HepG2 (cell line): Measurements from ENCODE around the gene FBXL20. TPM values are rescaled to one million over a fixed set of nuclear protein-coding genes. Genes with fewer than 3 reads are reported as not detected.

Source experiments
- ATAC-seq: fragments of 200-7000 bp; cut with Tn5 transposase; 3 replicates; pipeline ENCODE4 v1.9.1; 2020; ENCODE audit warnings: mild to moderate bottlenecking, moderate library complexity
- BruUV-seq: library from RNA; stranded (reverse); fragments of 400-500 nt; replicated peaks from 2 replicates; lab custom pipeline; 2021; lab: Mats Ljungman, UMichigan
- CTCF ChIA-PET: fragments of 300-600 bp; formaldehyde crosslinking; extraction: SDS; loops from one replicate; lab custom pipeline; 2021; ENCODE audit warnings: low total read pairs, inconsistent platforms, low intra/inter-chr PET ratio; lab: Yijun Ruan, JAX
- POLR2A ChIA-PET: fragments of 350-600 bp; sonication (Branson Sonifier 250); formaldehyde crosslinking; loops from one replicate; lab custom pipeline; 2020; ENCODE audit warnings: antibody characterized with exemption, inconsistent platforms; lab: Yijun Ruan, JAX
- DNase-seq: peaks from one replicate; pipeline ENCODE4 v3.0.0-alpha.2; 2015; ENCODE audit warnings: low spot score
- FAIRE-seq: peaks from 3 replicates; lab custom pipeline; 2011; peaks lifted over from hg19 to GRCh38; lab: Jason Lieb, UNC
- H2AFZ ChIP-seq: one replicate; pipeline ENCODE4 v1.6.1; 2011; ENCODE audit warnings: low read length, inconsistent platforms
- H3K27ac ChIP-seq: fragments of 300-600 bp; 3 replicates; pipeline ENCODE4 v1.8.0; 2011; ENCODE audit warnings: mixed run types, mild to moderate bottlenecking, mixed read lengths, low read length, inconsistent platforms; ENCODE audit not compliant: insufficient read depth; ENCODE audit errors: extremely low read length
- H3K27me3 ChIP-seq, 2 experiments: fragments of 200-600 bp in 1 of 2; 2 replicates in 1 of 2; 3 replicates in 1 of 2; pipeline versions ENCODE4 v1.6.0 to v1.8.0; 2011; ENCODE audit warnings: low read length in 2 of 2, mild to moderate bottlenecking in 2 of 2, moderate library complexity in 2 of 2, inconsistent platforms in 1 of 2; ENCODE audit not compliant: insufficient read depth in 2 of 2, control insufficient read depth in 1 of 2
- H3K36me3 ChIP-seq, 2 experiments: fragments of 200-600 bp in 1 of 2; replicated peaks in 1 of 2; 2 replicates in 1 of 2; 3 replicates in 1 of 2; pipeline versions ENCODE4 v1.5.1 to v1.8.0; 2011; ENCODE audit warnings: low read length in 2 of 2, inconsistent platforms in 1 of 2; ENCODE audit not compliant: insufficient read depth in 2 of 2, control insufficient read depth in 1 of 2
- H3K4me1 ChIP-seq: 2 replicates; pipeline ENCODE4 v1.5.1; 2012; ENCODE audit warnings: low read length, inconsistent platforms; ENCODE audit not compliant: insufficient read depth
- H3K4me2 ChIP-seq: 2 replicates; pipeline ENCODE4 v1.6.0; 2011; ENCODE audit warnings: low read depth, low read length, inconsistent platforms
- H3K4me3 ChIP-seq, 3 experiments: fragments of 200-600 bp in 1 of 3; sonication (generic), shearing (Covaris generic) in 1 of 3; replicated peaks in 1 of 3; 2 replicates each; pipeline ENCODE4 v1.5.1; 2011 to 2016; ENCODE audit warnings: low read length in 3 of 3, inconsistent platforms in 2 of 3, low read depth in 2 of 3, mild to moderate bottlenecking in 2 of 3, control low read depth in 1 of 3, mixed read lengths in 1 of 3; ENCODE audit not compliant: insufficient read depth in 1 of 3
- H3K79me2 ChIP-seq: one replicate; pipeline ENCODE4 v1.6.1; 2011; ENCODE audit warnings: low read length, inconsistent platforms; ENCODE audit not compliant: insufficient read depth
- H3K9ac ChIP-seq: 2 replicates; pipeline ENCODE4 v1.6.0; 2011; ENCODE audit warnings: mild to moderate bottlenecking, low read depth, low read length, inconsistent platforms; ENCODE audit not compliant: insufficient read depth
- H3K9me3 ChIP-seq: 2 replicates; pipeline ENCODE4 v1.5.1; 2012; ENCODE audit warnings: mild to moderate bottlenecking, low read length
- H4K20me1 ChIP-seq: 2 replicates; pipeline ENCODE4 v1.6.0; 2011; ENCODE audit warnings: inconsistent platforms, mild to moderate bottlenecking, low read length, moderate library complexity; ENCODE audit not compliant: insufficient read depth
- ETV6 ChIP-seq: sonication (generic); formaldehyde crosslinking; conservative IDR thresholded peaks from 2 replicates; pipeline ENCODE4 v1.4.0; 2020; ENCODE audit warnings: missing genetic modification reagents
- GATAD2A ChIP-seq: IDR thresholded peaks from 2 replicates; pipeline ENCODE4 v1.6.1; 2016
- HOXA7 ChIP-seq: sonication (generic); formaldehyde crosslinking; IDR thresholded peaks from 2 replicates; pipeline ENCODE4 v1.8.1; 2022; ENCODE audit warnings: mild to moderate bottlenecking, missing genetic modification reagents, moderate library complexity
- IRX3 ChIP-seq: sonication (generic); formaldehyde crosslinking; IDR thresholded peaks from 2 replicates; pipeline ENCODE4 v1.8.1; 2023; ENCODE audit warnings: mild to moderate bottlenecking, low read depth, missing genetic modification reagents, borderline replicate concordance
- MXD3 ChIP-seq: IDR thresholded peaks from 2 replicates; pipeline ENCODE4 v1.6.1; 2016; ENCODE audit warnings: mild to moderate bottlenecking, missing biosample characterization, missing genetic modification reagents
- TARDBP ChIP-seq: sonication (generic); formaldehyde crosslinking; IDR thresholded peaks from 2 replicates; pipeline ENCODE4 v1.8.0; 2022; ENCODE audit warnings: mild to moderate bottlenecking, missing genetic modification reagents
- TGIF2 ChIP-seq: IDR thresholded peaks from 2 replicates; pipeline ENCODE4 v1.6.1; 2016; ENCODE audit warnings: control low read depth, missing compliant biosample characterization
- ZBTB10 ChIP-seq: sonication (generic); formaldehyde crosslinking; IDR thresholded peaks from 2 replicates; pipeline ENCODE4 v1.4.0; 2020; ENCODE audit warnings: missing genetic modification reagents, borderline replicate concordance
- ZNF331 ChIP-seq: sonication (generic); formaldehyde crosslinking; IDR thresholded peaks from 2 replicates; pipeline ENCODE4 v1.4.0; 2020; ENCODE audit warnings: missing genetic modification reagents
- ZNF746 ChIP-seq: sonication (generic); formaldehyde crosslinking; IDR thresholded peaks from 2 replicates; pipeline ENCODE4 v1.8.0; 2022; ENCODE audit warnings: mild to moderate bottlenecking, missing genetic modification reagents
- WGBS: methylation state at CpG from one replicate; pipeline ENCODE4 v1.1.6; 2017; ENCODE audit warnings: low lambda C conversion rate; 5-methylcytosine and 5-hydroxymethylcytosine counted together
- in situ Hi-C: cut with HindIII; loops from 2 replicates; pipeline ENCODE4 v1.10.0; 2017; ENCODE audit warnings: low pct_unique_long_range_greater_than_20kb; ENCODE audit not compliant: extremely low pct_ligation_motif_present
- intact Hi-C: fragments of 100-400 bp; cut with micrococcal nuclease; formaldehyde crosslinking; loops from one replicate; pipeline ENCODE4 v1.10.0; 2022; ENCODE audit not compliant: unreplicated experiment
- polyA plus RNA-seq, 8 experiments: library from polyadenylated mRNA; depleted of rRNA in 3 of 8; stranded (reverse) in 7 of 8; unstranded in 1 of 8; fragments of >200 nt; fragmentation: Illumina TruSeq in 4 of 8; extraction: Trizol in 4 of 8; gene quantifications; 2 replicates each; pipeline versions ENCODE4 v1.2.1 to v1.2.3, GENCODE V29; 2011 to 2016; ENCODE audit warnings: low read depth in 4 of 8, missing spikeins in 1 of 8, mixed read lengths in 1 of 8; ENCODE audit not compliant: insufficient read depth in 1 of 8
- total RNA-seq, 5 experiments: library from RNA; depleted of rRNA; stranded (reverse); fragments of >200 nt; fragmentation: Illumina TruSeq; extraction: Trizol; gene quantifications; 2 replicates each; pipeline ENCODE4 v1.2.3, GENCODE V29; 2016; ENCODE audit warnings: low read depth in 1 of 5

FBXL20 gene
- total and polyA plus RNA-seq, 2 of the 13 experiments (the other 11 are each of a cell fraction or from before 2014, with no cell fraction given) = 10.2 to 10.3 TPM

GRCh38 chr17:39210093-39210434 is 191.4 kb downstream of the FBXL20 start:
- CTCF ChIA-PET = no interaction called here
- peaks cover 13 to 64% of the 10 kb centered on the region in 2 experiments; a peak in 4 of 5 replicates for H3K27me3 ChIP-seq
- in situ Hi-C loops (no loop called here), intact Hi-C loops (no loop called here)
- 35% methylated on average over 4 of the region's 22 CpGs for WGBS
- H3K4me2 ChIP-seq = no peak overlapping the region
- H3K9me3 ChIP-seq = no peaks in the 10 kb centered on the region
- H4K20me1 ChIP-seq = no peaks in the 10 kb centered on the region; the same call in 1 of the 2 replicates
- no peak for TF ChIP-seq GATAD2A (CRISPR knock-in tag)
- no peak for TF ChIP-seq ZBTB10
- no peak for TF ChIP-seq TGIF2 (CRISPR knock-in tag)
- no peak for TF ChIP-seq MXD3 (CRISPR knock-in tag)
- no peak for TF ChIP-seq TARDBP
- no peak for TF ChIP-seq IRX3 (CRISPR knock-in tag)
- no peak for TF ChIP-seq ETV6 (CRISPR knock-in tag)
- TF ChIP-seq ZNF746 (CRISPR knock-in tag) = no peak
- TF ChIP-seq HOXA7 (CRISPR knock-in tag) = no peak
- TF ChIP-seq ZNF331 (CRISPR knock-in tag) = no peak
- no peak overlapping the region for H3K9ac ChIP-seq
- DNase-seq (no peak), FAIRE-seq (no peak), ATAC-seq (no peak)
- POLR2A ChIA-PET = interaction anchor here (3.0 kb wide), 1 partner anchor 10 kb away, joined by 22 read pairs; the partner anchor contains the start of gene RPL19
- no peaks in the 10 kb centered on the region for H3K4me1 ChIP-seq
- no peak overlapping the region for H2AFZ ChIP-seq
- no TSS peak for BruUV-seq
- no peak overlapping the region for H3K27ac ChIP-seq
- no peaks in the 10 kb centered on the region for H3K79me2 ChIP-seq
- no peak overlapping the region for H3K4me3 ChIP-seq
- peaks cover 2% of the 10 kb centered on the region in 2 experiments; a peak in 4 of 5 replicates for H3K36me3 ChIP-seq
